Measurements from ENCODE around the gene GALM.

Gene GALM

DNA sequence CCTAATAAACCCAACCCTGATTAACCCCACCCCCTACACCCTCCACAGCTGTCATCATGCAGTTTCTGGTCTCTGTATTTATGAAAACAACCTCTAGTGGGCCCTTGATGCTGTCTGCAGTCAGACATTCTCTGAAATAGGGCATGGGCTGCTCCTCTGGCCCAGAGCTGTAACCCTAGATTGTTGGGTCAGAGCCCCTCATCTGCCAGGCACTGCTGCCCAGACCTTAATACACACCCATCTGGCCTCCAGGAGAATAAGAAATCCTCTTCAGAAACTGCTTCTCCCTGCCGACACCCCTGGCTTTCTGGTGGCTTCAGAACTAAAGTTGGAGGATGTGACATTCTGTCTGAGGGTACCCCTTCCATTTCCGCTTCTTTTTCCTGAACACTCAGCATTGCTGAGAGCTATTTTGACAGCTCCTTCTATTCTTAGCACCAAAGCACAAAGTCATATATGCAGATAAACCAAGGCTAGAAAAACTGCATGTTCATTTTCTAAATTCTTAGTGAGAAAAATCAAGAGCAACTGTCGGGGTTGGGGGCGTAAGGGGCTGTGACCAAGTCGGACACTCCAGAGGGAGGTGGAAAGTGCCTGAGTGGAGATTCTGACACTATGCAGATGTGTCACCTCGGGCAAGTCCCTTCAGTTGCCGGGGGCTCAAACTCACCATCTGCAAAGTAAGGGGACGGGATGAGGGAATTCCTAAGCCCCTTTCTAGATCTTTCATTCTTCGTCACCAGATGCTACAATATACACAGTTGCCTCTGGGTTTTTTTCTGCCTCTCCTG lies 56.6 kb downstream of the GALM start:
- DNase-seq (ENCODE audit: low read depth), result peak; percentile 40
- peak overlapping the region; percentile 14; the same call in 1 of the 2 replicates for H3K4me3 ChIP-seq (ENCODE audit: low read depth, low read length)
- TF ChIP-seq, protein P1, sequence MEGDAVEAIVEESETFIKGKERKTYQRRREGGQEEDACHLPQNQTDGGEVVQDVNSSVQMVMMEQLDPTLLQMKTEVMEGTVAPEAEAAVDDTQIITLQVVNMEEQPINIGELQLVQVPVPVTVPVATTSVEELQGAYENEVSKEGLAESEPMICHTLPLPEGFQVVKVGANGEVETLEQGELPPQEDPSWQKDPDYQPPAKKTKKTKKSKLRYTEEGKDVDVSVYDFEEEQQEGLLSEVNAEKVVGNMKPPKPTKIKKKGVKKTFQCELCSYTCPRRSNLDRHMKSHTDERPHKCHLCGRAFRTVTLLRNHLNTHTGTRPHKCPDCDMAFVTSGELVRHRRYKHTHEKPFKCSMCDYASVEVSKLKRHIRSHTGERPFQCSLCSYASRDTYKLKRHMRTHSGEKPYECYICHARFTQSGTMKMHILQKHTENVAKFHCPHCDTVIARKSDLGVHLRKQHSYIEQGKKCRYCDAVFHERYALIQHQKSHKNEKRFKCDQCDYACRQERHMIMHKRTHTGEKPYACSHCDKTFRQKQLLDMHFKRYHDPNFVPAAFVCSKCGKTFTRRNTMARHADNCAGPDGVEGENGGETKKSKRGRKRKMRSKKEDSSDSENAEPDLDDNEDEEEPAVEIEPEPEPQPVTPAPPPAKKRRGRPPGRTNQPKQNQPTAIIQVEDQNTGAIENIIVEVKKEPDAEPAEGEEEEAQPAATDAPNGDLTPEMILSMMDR (IDR thresholded peaks at IDR 0.05; ENCODE audit: low read depth, low read length, missing control alignments), result peak; percentile 34

DNA sequence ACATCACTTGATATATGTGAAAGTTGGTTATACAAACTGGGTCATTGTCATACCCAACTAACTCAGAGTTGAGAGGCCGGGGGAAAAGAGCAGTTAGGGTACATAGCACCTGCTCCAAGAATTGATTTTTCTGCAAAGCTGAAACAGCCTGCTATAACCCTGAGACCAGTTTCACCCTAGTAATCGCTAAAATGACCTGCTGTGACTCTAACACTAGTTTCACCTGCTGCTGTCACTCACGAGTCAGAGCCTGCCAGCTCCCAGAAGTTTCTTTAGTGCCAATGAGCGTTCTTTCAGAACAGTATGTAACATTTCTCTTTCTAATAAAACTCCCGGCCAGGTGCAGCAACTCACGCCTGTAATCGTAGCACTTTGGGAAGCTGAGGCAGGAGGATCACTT lies 57.3 kb downstream of the GALM start:
- H3K4me3 ChIP-seq (ENCODE audit: low read depth, low read length), result no peak overlapping the region; the same call in 1 of the 2 replicates
- TF ChIP-seq, protein P1 (IDR thresholded peaks at IDR 0.05; ENCODE audit: low read depth, low read length, missing control alignments), result no peak
- peak; percentile 66 for DNase-seq (ENCODE audit: low read depth)

DNA sequence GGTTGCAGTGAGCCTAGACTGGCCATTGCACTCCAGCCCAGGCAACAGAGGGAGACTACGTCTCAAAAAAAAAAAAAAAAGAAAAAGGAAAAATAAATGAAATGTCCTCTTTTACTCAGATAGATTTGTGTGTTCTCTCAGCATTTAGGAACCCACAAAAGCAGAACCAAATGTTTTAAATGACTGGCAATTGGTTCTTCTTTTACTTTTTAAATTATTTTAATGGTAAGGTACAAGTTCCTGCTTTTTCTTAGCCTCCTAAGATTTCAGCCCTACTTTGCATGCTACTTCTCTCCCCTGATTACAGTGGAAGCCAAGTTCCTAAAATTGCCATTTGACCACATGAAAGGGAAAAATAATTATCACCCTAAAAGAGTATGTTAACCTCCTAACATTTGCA lies 61.7 kb downstream of the GALM start:
- H3K4me3 ChIP-seq (ENCODE audit: low read depth, low read length), result no peak overlapping the region
- TF ChIP-seq, protein P1 (IDR thresholded peaks at IDR 0.05; ENCODE audit: low read depth, low read length, missing control alignments), result no peak
- DNase-seq (ENCODE audit: low read depth), result no peak

DNA sequence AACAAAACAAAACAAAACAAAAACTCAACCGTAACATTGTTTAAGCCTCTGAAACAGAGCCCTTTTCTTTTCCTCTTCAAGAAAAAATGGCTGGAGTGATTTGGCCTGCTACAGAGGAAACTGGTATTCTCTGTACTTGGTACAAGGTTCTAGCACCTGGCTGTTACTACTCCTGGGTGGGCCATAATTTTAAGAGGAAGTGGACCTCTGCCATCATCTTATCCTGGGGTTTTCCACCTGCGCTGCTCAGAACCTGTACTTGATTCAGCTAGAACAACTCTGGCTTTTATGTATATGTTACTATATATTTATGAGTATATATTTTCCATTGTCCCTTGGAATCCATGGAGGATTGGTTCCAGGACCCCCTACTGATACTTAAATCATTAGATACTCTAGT lies 62.8 kb downstream of the GALM start:
- DNase-seq (ENCODE audit: low read depth), result no peak
- TF ChIP-seq, protein P1 (IDR thresholded peaks at IDR 0.05; ENCODE audit: low read depth, low read length, missing control alignments), result no peak
- H3K4me3 ChIP-seq (ENCODE audit: low read depth, low read length), result no peak overlapping the region

DNA sequence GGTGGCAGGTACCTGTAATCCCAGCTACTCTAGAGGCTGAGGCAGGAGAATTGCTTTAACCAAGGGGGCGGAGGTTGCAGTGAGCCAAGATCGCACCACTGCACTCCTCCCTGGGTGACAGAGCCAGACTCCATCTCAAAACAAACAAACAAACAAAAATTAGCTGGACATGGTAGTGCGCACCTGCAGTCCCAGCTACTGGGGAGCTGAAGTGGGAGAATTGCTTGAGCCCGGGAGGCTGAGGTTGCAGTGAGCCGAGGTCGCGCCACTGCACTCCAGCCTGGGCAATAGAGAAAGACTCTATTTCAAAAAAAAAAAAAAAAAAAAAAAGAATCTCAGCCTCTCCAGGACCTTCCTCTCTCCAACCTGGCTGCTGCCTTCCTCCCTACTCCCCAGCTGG lies 65.2 kb downstream of the GALM start:
- H3K4me3 ChIP-seq (ENCODE audit: low read depth, low read length), result no peak overlapping the region
- no peak for DNase-seq (ENCODE audit: low read depth)
- TF ChIP-seq, protein P1 (IDR thresholded peaks at IDR 0.05; ENCODE audit: low read depth, low read length, missing control alignments), result no peak

DNA sequence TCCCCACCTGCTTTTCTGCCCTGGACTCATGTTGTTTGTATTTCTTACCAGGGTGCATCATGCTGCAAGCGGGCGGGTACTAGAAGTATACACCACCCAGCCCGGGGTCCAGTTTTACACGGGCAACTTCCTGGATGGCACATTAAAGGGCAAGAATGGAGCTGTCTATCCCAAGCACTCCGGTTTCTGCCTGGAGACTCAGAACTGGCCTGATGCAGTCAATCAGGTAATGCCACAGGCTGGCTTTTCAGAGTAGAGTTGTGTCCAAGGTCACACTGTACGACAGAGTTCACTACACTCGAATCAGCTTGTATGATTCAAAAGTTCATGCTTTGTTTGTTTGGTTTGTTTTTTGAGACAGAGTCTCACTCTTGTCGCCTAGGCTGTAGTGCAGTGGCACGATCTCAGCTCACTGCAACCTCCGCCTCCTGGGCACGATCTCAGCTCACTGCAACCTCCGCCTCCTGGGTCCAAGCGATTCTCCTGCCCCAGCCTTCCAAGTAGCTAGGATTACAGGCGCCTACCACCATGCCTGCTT lies 65.8 kb downstream of the GALM start:
- TF ChIP-seq, protein P1 (IDR thresholded peaks at IDR 0.05; ENCODE audit: low read depth, low read length, missing control alignments), result no peak
- no peak for DNase-seq (ENCODE audit: low read depth)
- H3K4me3 ChIP-seq (ENCODE audit: low read depth, low read length), result no peak overlapping the region
